ENCODE results near the gene MOV10L1. TPM values are rescaled to one million over a fixed set of nuclear protein-coding genes. Genes with fewer than 3 reads are reported as not detected.

MOV10L1 gene
- total and polyA plus RNA-seq, 9 donors, result 0.94 to 6.3 (median 2.0) TPM

- no peak overlapping the region for H3K4me3 ChIP-seq
- H3K9me3 ChIP-seq, result no peaks in the 10 kb centered on the region
- H3K36me3 ChIP-seq, result no peaks in the 10 kb centered on the region
- H3K27me3 ChIP-seq, result no peaks in the 10 kb centered on the region
- no peak for DNase-seq
- H3K4me1 ChIP-seq (ENCODE audit: insufficient read depth), result no peaks in the 10 kb centered on the region
- 77 to 81% (median 80%) methylated on average over 12 of the region's 12 CpGs for WGBS, 3 donors
- no peak overlapping the region for H3K27ac ChIP-seq
- TF ChIP-seq CTCF (IDR thresholded peaks at IDR 0.05), result no peak
- no peak for TF ChIP-seq POLR2A (IDR thresholded peaks at IDR 0.05)
- no peak for TF ChIP-seq EP300 (IDR thresholded peaks at IDR 0.05)
- intact Hi-C loops (cut with DNase I), result no loop called here
Measured at GRCh38 chr22:50048061-50048765, 41.6 kb upstream of the MOV10L1 start.

GRCh38 chr22:50048836-50049235, 41.0 kb upstream of the MOV10L1 start:
- Histone ChIP-seq H3K27ac (no peak overlapping the region), H3K27me3 (no peaks in the 10 kb centered on the region), H3K4me1 (ENCODE audit: insufficient read depth) (no peaks in the 10 kb centered on the region), H3K4me3 (no peak overlapping the region), H3K36me3 (no peaks in the 10 kb centered on the region), H3K9me3 (no peaks in the 10 kb centered on the region)
- intact Hi-C loops (cut with DNase I), result no loop called here
- no peak for DNase-seq
- no peak for TF ChIP-seq CTCF (IDR thresholded peaks at IDR 0.05)
- TF ChIP-seq EP300 (IDR thresholded peaks at IDR 0.05), result no peak
- TF ChIP-seq POLR2A (IDR thresholded peaks at IDR 0.05), result no peak
- WGBS, 3 donors, result 77 to 83% (median 80%) methylated on average over 16 to 17 of the region's 17 CpGs

GRCh38 chr22:50049299-50050195, 40.3 kb upstream of the MOV10L1 start:
- H3K9me3 ChIP-seq, result no peaks in the 10 kb centered on the region
- H3K27me3 ChIP-seq, result no peaks in the 10 kb centered on the region
- intact Hi-C loops (cut with DNase I), result no loop called here
- no peak overlapping the region for H3K27ac ChIP-seq
- 80 to 87% (median 84%) methylated on average over 35 to 36 of the region's 36 CpGs for WGBS, 3 donors
- H3K4me3 ChIP-seq, result no peak overlapping the region
- H3K36me3 ChIP-seq, result no peaks in the 10 kb centered on the region
- no peaks in the 10 kb centered on the region for H3K4me1 ChIP-seq (ENCODE audit: insufficient read depth)
- DNase-seq, result no peak
- no peak for TF ChIP-seq POLR2A (IDR thresholded peaks at IDR 0.05)
- no peak for TF ChIP-seq CTCF (IDR thresholded peaks at IDR 0.05)
- TF ChIP-seq EP300 (IDR thresholded peaks at IDR 0.05), result no peak

GRCh38 chr22:50051930-50052329, 37.9 kb upstream of the MOV10L1 start:
- TF ChIP-seq CTCF (IDR thresholded peaks at IDR 0.05) (no peak), EP300 (IDR thresholded peaks at IDR 0.05) (no peak), POLR2A (IDR thresholded peaks at IDR 0.05) (no peak)
- DNase-seq, result no peak
- 86% methylated on average over 18 of the region's 18 CpGs for WGBS, 3 donors
- no peaks in the 10 kb centered on the region for H3K4me1 ChIP-seq (ENCODE audit: insufficient read depth)
- no peaks in the 10 kb centered on the region for H3K36me3 ChIP-seq
- no peak overlapping the region for H3K4me3 ChIP-seq
- intact Hi-C loops (cut with DNase I), result no loop called here
- no peaks in the 10 kb centered on the region for H3K9me3 ChIP-seq
- no peak overlapping the region for H3K27ac ChIP-seq
- no peaks in the 10 kb centered on the region for H3K27me3 ChIP-seq
